IPS-18a (cell line): ENCODE results near the gene MAP3K10.
"Not testable (repeated sequence)": the region's sequence is repeated elsewhere in the genome, so short reads cannot be mapped to it uniquely, and the experiment has no call there.

ENCODE experiments used
- H3K27ac ChIP-seq: one replicate; pipeline ENCODE4 v1.5.1; 2013; ENCODE audit warnings: low read length
- H3K27me3 ChIP-seq: one replicate; pipeline ENCODE4 v1.6.1; 2013; ENCODE audit warnings: mild to moderate bottlenecking, low read length; ENCODE audit not compliant: control insufficient read depth, insufficient read depth
- H3K36me3 ChIP-seq: one replicate; pipeline ENCODE4 v1.6.1; 2013; ENCODE audit warnings: low read depth, low read length; ENCODE audit not compliant: control insufficient read depth
- H3K4me1 ChIP-seq: one replicate; pipeline ENCODE4 v1.6.1; 2013; ENCODE audit warnings: low read depth, low read length; ENCODE audit not compliant: control insufficient read depth
- H3K4me3 ChIP-seq: one replicate; pipeline ENCODE4 v1.5.1; 2013; ENCODE audit warnings: low read length
- H3K9ac ChIP-seq: one replicate; pipeline ENCODE4 v1.6.1; 2013; ENCODE audit warnings: mild to moderate bottlenecking, low read length, moderate library complexity
- H3K9me3 ChIP-seq: one replicate; pipeline ENCODE4 v1.6.1; 2013; ENCODE audit warnings: low read depth, low read length; ENCODE audit not compliant: control insufficient read depth

The MAP3K10 gene

DNA sequence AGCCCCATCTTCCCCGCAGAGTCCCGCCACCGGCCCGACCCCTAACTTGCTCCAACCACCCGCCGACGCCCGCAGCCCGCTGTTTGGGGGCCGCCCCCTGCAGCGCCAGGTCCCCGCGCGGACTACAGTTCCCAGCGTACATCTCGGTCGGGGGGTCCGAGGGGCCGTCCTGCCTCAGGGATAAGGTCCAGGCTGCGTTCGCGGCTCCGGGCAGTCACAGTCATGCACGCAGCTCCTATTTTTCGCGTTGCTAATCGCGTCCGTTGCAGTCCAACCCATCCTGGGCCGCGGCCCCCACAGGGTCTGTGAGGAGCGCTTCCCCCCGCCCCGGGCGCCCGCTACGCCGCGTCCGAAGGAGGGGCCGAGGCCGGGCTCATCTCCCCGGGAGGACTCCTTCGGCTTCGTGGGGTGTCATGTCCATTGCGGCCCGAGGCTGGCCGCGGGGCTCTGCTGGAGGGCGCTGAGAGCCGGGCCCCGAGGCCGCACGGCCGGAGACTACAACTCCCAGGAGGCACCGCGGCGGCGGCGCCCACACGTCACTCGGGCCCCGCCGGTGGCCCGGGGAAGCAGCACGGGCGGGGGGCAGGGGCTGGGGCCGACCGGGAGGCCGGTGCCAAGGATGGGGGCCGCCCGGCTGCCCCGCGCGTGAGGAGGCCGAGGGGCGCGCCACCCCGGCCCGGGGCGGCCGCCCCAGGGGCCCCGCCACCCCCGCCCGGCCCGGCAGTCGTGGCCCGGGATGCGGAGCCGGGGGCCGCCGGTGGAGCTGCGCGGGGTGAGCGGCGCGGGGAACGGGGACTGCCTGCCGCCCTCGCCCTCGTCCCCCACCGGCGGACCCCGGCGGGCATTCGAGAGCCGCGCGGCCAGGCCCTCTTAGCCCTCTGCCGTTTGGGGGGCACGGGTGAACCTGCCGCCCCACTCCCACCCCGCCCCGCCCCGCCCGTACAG is at the start of gene MAP3K10:
TSS of gene MAP3K10 (plus strand) at position 536 of the 945 bp plus-strand sequence. CDS start 606 bp downstream, outside the sequence.
- peaks cover 4% of the 10 kb centered on the region for H3K4me1 ChIP-seq
- no peak within 1 kb of the TSS for H3K27ac ChIP-seq
- H3K9ac ChIP-seq: peak within 1 kb of the TSS; percentile 36
- no peaks in the 10 kb centered on the region for H3K36me3 ChIP-seq
- peak within 1 kb of the TSS; percentile 94 for H3K4me3 ChIP-seq
- H3K9me3 ChIP-seq: no peaks in the 10 kb centered on the region
- H3K27me3 ChIP-seq: peaks cover 3% of the 10 kb centered on the region

GRCh38 chr19:40141551-40141950 is 49.7 kb upstream of the MAP3K10 start:
- Histone ChIP-seq H3K27ac (no peak overlapping the region), H3K9me3 (no peaks in the 10 kb centered on the region), H3K27me3 (peaks cover 1% of the 10 kb centered on the region), H3K36me3 (no peaks in the 10 kb centered on the region), H3K9ac (no peak overlapping the region), H3K4me1 (no peaks in the 10 kb centered on the region), H3K4me3 (no peak overlapping the region)

- H3K9me3 ChIP-seq: no peaks in the 10 kb centered on the region
- no peaks in the 10 kb centered on the region for H3K36me3 ChIP-seq
- no peaks in the 10 kb centered on the region for H3K4me1 ChIP-seq
- no peaks in the 10 kb centered on the region for H3K27me3 ChIP-seq
- no peak overlapping the region for H3K4me3 ChIP-seq
- no peak overlapping the region for H3K27ac ChIP-seq
- no peak overlapping the region for H3K9ac ChIP-seq
Measured at GRCh38 chr19:40143612-40144011, 47.6 kb upstream of the MAP3K10 start.

GRCh38 chr19:40144151-40144550 is 47.1 kb upstream of the MAP3K10 start:
- no peak overlapping the region for H3K27ac ChIP-seq
- no peak overlapping the region for H3K9ac ChIP-seq

DNA sequence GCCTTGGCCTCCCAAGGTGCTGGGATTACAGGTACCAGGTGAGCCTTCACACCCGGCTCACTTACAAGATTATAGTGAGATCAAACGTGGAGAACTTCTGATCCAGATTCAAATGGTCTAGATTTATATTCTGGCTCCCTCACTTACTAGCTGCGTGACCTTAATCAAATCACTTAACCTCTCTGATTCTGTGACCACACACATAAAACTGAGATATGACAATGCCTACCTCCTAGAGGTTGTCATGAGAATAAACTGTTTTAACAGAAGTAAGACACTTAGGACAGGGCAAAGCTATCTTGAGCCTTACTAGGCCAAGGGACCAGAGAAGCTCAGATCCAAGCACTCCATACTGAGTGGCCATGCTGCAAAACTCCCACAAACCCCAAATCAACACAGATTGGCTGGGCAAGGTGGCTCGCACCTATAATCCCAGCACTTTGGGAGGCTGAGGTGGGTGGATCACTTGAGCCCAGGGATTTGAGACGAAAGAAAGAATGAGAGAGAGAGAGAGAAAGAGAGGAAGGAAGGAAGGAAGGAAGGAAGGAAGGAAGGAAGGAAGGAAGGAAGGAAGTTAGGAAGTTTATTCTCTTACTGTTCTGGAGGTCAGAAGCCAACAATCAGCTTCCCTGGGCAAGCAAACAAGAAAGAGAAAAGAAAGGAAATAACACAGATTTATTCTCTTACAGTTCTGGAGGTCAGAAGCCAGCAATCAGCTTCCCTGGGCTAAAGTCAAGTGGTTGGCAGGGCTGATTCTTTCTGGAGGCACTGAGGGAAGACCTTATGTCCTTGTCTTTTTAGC is 46.1 kb upstream of the MAP3K10 start:
- no peak overlapping the region for H3K4me3 ChIP-seq
- no peaks in the 10 kb centered on the region for H3K27me3 ChIP-seq
- H3K4me1 ChIP-seq: no peaks in the 10 kb centered on the region
- no peaks in the 10 kb centered on the region for H3K36me3 ChIP-seq
- no peak overlapping the region for H3K27ac ChIP-seq
- H3K9ac ChIP-seq: no peak overlapping the region
- H3K9me3 ChIP-seq: no peaks in the 10 kb centered on the region

More at GRCh38 chr19:40144151-40144550, 47.1 kb upstream of the MAP3K10 start:
- H3K27me3 ChIP-seq: no peaks in the 10 kb centered on the region
- H3K36me3 ChIP-seq: no peaks in the 10 kb centered on the region
- no peaks in the 10 kb centered on the region for H3K4me1 ChIP-seq
- H3K4me3 ChIP-seq: no peak overlapping the region
- H3K9me3 ChIP-seq: no peaks in the 10 kb centered on the region

- H3K36me3 ChIP-seq, H3K4me3 ChIP-seq, H3K27me3 ChIP-seq, H3K9me3 ChIP-seq, H3K9ac ChIP-seq, H3K27ac ChIP-seq, H3K4me1 ChIP-seq: not testable (repeated sequence)
Measured at GRCh38 chr19:40145749-40146029, 45.5 kb upstream of the MAP3K10 start.

- no peaks in the 10 kb centered on the region for H3K36me3 ChIP-seq
- no peaks in the 10 kb centered on the region for H3K4me1 ChIP-seq
- H3K27me3 ChIP-seq: no peaks in the 10 kb centered on the region
- H3K4me3 ChIP-seq: no peak overlapping the region
- H3K9me3 ChIP-seq: no peaks in the 10 kb centered on the region
- no peak overlapping the region for H3K27ac ChIP-seq
- H3K9ac ChIP-seq: no peak overlapping the region
Measured at GRCh38 chr19:40147338-40147692, 43.9 kb upstream of the MAP3K10 start.

DNA sequence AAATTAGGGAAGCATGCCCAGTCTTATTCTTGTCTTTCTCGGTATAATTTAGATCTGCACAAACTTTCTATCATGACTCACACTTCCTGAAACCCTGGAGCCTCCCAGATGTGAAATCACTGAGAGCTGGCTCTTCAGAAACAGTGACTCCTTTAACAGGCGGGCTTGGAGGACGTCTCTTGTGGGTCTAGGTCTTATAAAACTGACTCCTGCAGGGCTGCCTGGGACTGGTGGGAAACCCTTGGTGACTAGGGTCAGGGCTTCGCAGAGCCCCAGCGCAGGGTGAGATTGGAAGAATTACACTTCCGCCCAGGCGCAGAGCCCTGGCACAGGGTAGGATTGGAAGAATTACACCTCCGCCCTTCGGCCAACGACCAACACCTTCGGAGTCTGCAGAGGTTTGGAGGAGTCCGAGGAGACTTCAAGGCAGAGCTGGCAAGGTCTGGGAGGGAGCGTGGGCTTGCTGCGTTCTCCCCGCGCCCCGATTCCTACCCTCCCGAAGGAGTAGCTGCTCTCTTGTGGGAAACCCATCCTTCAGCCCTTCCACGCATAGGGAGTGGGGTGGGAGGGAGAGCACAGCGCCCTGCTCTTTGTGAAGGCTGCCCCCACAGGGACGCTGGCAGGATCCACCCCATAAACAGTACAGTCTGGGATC is 43.4 kb upstream of the MAP3K10 start:
- Histone ChIP-seq H3K27ac (no peak overlapping the region), H3K9me3 (no peaks in the 10 kb centered on the region), H3K4me3 (no peak overlapping the region), H3K4me1 (no peaks in the 10 kb centered on the region), H3K9ac (no peak overlapping the region), H3K36me3 (no peaks in the 10 kb centered on the region), H3K27me3 (no peaks in the 10 kb centered on the region)

DNA sequence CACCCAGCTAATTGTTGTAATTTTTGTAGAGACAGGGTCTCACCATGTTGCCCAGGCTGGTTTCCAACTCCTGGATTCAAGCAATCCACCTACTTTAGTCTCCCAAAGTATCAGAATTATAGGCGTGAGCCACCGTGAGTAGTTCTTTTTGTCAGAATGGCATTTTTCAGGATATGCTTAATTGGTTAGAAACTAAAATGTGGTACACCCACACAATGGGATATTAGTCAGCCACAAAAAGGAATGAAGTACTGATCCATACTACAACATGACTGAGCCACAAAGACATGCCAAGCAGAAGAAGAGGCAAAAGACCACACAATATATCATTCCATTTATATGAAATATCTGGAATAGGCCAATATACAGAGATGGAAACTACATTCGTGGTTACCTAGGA is 41.7 kb upstream of the MAP3K10 start:
- H3K4me3 ChIP-seq: no peak overlapping the region
- H3K27ac ChIP-seq: no peak overlapping the region

GRCh38 chr19:40150170-40150569 is 41.1 kb upstream of the MAP3K10 start:
- H3K27ac ChIP-seq: no peak overlapping the region
- no peaks in the 10 kb centered on the region for H3K9me3 ChIP-seq
- H3K27me3 ChIP-seq: no peaks in the 10 kb centered on the region
- no peak overlapping the region for H3K9ac ChIP-seq
- no peaks in the 10 kb centered on the region for H3K36me3 ChIP-seq
- H3K4me3 ChIP-seq: no peak overlapping the region
- no peaks in the 10 kb centered on the region for H3K4me1 ChIP-seq

More for the DNA sequence above, 41.7 kb upstream of the MAP3K10 start:
- no peak overlapping the region for H3K9ac ChIP-seq
- H3K4me1 ChIP-seq: no peaks in the 10 kb centered on the region
- no peaks in the 10 kb centered on the region for H3K27me3 ChIP-seq
- H3K9me3 ChIP-seq: no peaks in the 10 kb centered on the region
- no peaks in the 10 kb centered on the region for H3K36me3 ChIP-seq

DNA sequence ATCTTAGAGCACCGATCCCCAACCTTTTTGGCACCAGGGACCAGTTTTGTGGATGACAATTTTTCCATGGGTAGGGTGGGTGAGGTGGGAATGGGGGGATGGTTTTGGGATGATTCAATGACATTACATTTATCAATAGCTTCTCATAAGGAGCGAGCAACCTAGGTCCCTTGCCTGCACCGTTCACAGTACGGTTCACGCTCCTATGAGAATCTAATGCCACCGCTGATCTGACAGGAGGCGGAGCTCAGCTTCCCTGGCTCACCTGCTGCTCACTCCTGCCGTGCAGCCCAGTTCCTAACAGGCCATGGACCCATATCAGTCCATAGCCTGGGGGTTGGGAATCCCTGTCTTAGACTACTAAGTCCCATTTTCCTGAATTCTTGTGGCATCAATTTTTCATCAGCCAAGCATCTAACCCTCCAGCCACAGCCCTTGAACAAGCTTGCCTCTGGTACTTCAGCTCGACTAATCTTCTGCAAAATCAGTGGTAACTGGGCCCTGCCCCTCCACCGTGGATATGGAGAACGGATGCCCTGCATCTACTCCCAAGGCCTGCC is 37.0 kb upstream of the MAP3K10 start:
- H3K4me3 ChIP-seq: no peak overlapping the region
- no peaks in the 10 kb centered on the region for H3K27me3 ChIP-seq
- no peak overlapping the region for H3K9ac ChIP-seq
- no peaks in the 10 kb centered on the region for H3K9me3 ChIP-seq
- no peak overlapping the region for H3K27ac ChIP-seq
- no peaks in the 10 kb centered on the region for H3K4me1 ChIP-seq
- H3K36me3 ChIP-seq: no peaks in the 10 kb centered on the region
